T-helper 17 cell (primary cell): Measurements from ENCODE around the gene NT5C1B. TPM values are rescaled to one million over a fixed set of nuclear protein-coding genes. Genes with fewer than 3 reads are reported as not detected.
A peak's percentile ranks its signal among the peaks of the same experiment; 100 is the strongest.

Source experiments
- ATAC-seq: fragments of 150-1000 bp; cut with Tn5 transposase; 2 replicates; pipeline ENCODE4 v1.10.0; 2021; ENCODE audit warnings: mild to moderate bottlenecking, moderate library complexity
- DNase-seq, 3 donors: peaks; one replicate each; pipeline versions ENCODE4 v3.0.0 to v3.0.0-alpha.2; 2020 to 2021
- H3K9me3 ChIP-seq: one replicate; pipeline ENCODE4 v1.7.0; 2013; ENCODE audit warnings: low read length, mild to moderate bottlenecking; ENCODE audit not compliant: control insufficient read depth, poor library complexity, severe bottlenecking
- H3K27ac Mint-ChIP-seq: one replicate; pipeline ENCODE4 v1.8.0; 2022; ENCODE audit warnings: mild to moderate bottlenecking, moderate library complexity, mixed read lengths
- H3K27me3 Mint-ChIP-seq: one replicate; pipeline ENCODE4 v1.8.0; 2022; ENCODE audit warnings: mixed read lengths
- H3K36me3 Mint-ChIP-seq: one replicate; pipeline ENCODE4 v1.8.0; 2022; ENCODE audit warnings: low read depth, mixed read lengths
- H3K4me1 Mint-ChIP-seq: one replicate; pipeline ENCODE4 v1.8.0; 2022; ENCODE audit warnings: mild to moderate bottlenecking, mixed read lengths
- H3K4me3 Mint-ChIP-seq: one replicate; pipeline ENCODE4 v1.8.0; 2022; ENCODE audit warnings: mild to moderate bottlenecking, moderate library complexity, mixed read lengths
- total RNA-seq, 4 donors: library from RNA in 2 of 4; stranded (reverse) in 2 of 4; gene quantifications; one replicate each; pipeline ENCODE4 v1.2.3 and lab custom pipeline; 2022 to 2026

Gene NT5C1B
- total RNA-seq, 2 donors from 2014 or later, result not detected

DNA sequence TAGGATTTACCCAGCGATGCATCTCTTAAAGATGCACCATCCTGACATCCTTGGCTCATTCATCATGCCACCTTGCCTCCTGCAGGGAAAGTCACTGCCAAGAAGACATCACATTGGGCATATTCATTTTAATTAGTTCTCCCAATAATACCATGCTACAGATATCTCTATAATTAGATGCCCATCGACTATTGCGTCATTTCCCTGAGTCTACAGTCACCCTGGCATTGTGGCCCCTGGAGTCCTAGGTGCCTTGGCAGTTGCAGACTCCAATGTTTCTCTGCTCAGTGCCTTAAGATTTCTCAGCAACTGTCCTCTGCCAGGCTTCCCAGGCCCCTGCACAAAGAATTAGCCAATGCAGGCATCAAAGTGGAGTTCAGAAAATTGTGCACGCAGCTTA is 61.5 kb downstream of the NT5C1B start:
- no peaks in the 10 kb centered on the region for H3K36me3 Mint-ChIP-seq
- DNase-seq (no peak), ATAC-seq (no peak)
- H3K27ac Mint-ChIP-seq, result no peak overlapping the region
- H3K9me3 ChIP-seq, result no peaks in the 10 kb centered on the region
- peaks cover 14% of the 10 kb centered on the region for H3K27me3 Mint-ChIP-seq
- peaks cover 4% of the 10 kb centered on the region for H3K4me1 Mint-ChIP-seq
- no peak overlapping the region for H3K4me3 Mint-ChIP-seq

DNA sequence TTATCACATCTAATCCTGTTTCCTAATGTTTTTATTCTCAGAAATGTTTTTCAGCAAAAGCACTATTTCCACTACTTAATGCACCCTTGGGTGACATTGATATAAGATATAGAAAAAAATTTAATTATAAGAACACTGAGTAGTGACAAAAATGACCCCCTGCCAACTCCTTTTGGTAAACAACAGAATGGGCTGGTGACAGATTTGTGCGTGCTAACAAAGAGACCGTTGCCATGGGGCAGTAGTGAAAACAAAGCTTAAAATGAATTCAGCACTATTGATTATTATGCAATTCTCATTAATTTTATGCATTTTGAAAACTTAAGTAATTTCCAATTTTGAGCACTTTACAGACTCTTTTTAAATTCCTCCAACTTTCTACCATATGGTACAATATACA is 62.0 kb downstream of the NT5C1B start:
- Mint-ChIP-seq H3K27me3 (peaks cover 11% of the 10 kb centered on the region), H3K27ac (no peak overlapping the region), H3K36me3 (no peaks in the 10 kb centered on the region), H3K4me1 (peaks cover 2% of the 10 kb centered on the region), H3K4me3 (no peak overlapping the region)
- DNase-seq, result no peak
- H3K9me3 ChIP-seq, result no peaks in the 10 kb centered on the region
- ATAC-seq, result no peak

DNA sequence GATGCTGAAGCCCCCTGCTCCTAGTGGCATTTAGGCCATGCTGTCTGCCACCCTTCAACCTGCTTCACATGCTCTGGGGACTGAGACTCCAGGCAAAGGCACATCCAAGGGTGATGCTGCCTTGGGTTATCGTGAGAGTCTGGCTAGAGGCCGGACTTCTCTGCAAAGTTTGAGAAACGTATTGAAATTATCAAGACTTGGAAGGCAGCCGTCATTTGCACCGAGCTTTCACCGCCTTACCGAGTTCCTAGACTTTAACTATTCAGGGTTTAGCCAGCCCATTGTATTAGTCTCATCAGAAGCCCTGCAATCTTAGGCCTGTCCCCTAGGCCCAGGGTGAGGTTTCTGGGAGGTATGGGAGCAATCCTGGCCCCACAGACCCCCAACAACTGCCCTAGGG is 62.9 kb downstream of the NT5C1B start:
- peaks cover 2% of the 10 kb centered on the region for H3K4me1 Mint-ChIP-seq
- no peaks in the 10 kb centered on the region for H3K9me3 ChIP-seq
- DNase-seq (no peak), ATAC-seq (no peak)
- peak overlapping the region; percentile 6 for H3K27ac Mint-ChIP-seq
- H3K27me3 Mint-ChIP-seq, result peaks cover 8% of the 10 kb centered on the region
- H3K4me3 Mint-ChIP-seq, result no peak overlapping the region
- H3K36me3 Mint-ChIP-seq, result no peaks in the 10 kb centered on the region

DNA sequence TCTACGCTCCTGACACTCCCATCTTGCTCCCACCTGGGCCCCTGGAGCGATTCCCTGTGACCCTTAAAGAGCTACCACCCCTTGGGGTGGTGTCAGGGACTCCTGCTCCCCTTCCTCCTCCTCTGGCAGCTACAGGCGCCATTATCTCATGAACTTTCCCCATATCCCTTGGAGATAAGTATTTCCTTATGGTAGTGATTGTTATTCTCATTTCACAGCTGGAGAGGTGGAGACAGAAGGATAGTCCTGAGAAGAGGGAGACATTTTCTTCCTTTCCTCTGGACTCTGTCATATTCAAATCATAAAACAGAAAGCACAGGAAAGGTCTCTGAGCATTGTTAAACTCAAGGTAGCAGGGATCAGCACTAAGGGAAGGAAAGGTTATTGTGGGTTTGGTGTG is 63.5 kb downstream of the NT5C1B start:
- peak overlapping the region; percentile 6 for H3K27ac Mint-ChIP-seq
- no peak overlapping the region for H3K4me3 Mint-ChIP-seq
- DNase-seq (no peak), ATAC-seq (no peak)
- H3K27me3 Mint-ChIP-seq, result peaks cover 3% of the 10 kb centered on the region
- H3K4me1 Mint-ChIP-seq, result peaks cover 2% of the 10 kb centered on the region
- no peaks in the 10 kb centered on the region for H3K36me3 Mint-ChIP-seq
- no peaks in the 10 kb centered on the region for H3K9me3 ChIP-seq

DNA sequence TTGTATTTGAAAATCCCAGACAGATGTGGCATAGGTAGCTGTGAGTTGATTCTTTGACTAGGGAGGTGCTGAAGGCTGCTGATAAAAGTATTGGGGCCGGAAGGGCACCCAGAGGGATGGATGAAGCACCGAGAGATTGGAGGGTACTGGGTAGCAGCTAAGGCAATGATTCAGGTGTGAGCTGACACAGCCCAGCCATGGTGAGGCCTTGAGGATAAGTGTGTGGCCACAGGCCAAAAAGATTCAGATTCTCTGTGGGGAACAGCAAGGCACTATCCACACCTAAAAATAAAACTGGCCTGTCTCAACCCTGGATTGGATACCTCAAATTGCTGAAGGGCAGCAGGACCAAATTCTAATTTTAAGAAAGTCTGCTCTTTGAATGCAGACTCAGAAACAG is 64.1 kb downstream of the NT5C1B start:
- DNase-seq, result no peak
- Mint-ChIP-seq H3K4me1 (peaks cover 2% of the 10 kb centered on the region), H3K27ac (no peak overlapping the region), H3K27me3 (peaks cover 2% of the 10 kb centered on the region), H3K4me3 (no peak overlapping the region), H3K36me3 (no peaks in the 10 kb centered on the region)
- H3K9me3 ChIP-seq, result no peaks in the 10 kb centered on the region
- no peak for ATAC-seq

DNA sequence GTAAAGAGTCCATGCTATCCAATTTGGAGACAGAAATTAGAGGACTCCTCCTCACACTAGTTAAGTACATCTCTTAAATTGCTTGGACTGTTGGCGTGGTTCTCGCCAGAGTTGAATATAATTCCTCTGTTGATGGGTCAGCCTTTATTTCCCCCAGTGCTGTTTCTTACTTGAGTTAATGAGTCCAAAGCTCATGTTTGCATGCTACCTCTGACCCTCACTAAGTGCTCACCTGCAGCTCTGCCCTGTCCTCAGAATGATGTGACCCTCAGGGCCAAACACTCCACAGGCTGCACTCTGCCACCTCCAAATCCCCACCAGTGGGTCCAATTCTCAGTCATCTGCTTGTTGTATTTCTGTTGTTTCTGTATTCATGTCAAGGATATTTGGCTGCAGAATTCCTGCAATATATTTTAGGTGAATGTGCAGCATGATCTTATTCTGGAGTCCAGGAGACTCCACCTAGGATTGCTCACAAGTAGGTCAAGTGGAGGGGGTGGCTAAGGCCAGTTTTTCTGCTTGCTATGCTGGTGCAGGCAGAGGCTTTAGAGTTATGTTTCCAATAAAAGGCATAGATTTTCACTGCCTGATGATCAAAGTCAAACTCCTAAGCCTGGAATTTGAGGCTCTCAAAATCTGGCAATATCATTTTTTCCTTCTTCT is 66.8 kb downstream of the NT5C1B start:
- Mint-ChIP-seq H3K27ac (no peak overlapping the region), H3K36me3 (no peaks in the 10 kb centered on the region), H3K27me3 (peaks cover 19% of the 10 kb centered on the region), H3K4me1 (peaks cover 2% of the 10 kb centered on the region), H3K4me3 (no peak overlapping the region)
- no peak for DNase-seq
- H3K9me3 ChIP-seq, result no peaks in the 10 kb centered on the region
- no peak for ATAC-seq

DNA sequence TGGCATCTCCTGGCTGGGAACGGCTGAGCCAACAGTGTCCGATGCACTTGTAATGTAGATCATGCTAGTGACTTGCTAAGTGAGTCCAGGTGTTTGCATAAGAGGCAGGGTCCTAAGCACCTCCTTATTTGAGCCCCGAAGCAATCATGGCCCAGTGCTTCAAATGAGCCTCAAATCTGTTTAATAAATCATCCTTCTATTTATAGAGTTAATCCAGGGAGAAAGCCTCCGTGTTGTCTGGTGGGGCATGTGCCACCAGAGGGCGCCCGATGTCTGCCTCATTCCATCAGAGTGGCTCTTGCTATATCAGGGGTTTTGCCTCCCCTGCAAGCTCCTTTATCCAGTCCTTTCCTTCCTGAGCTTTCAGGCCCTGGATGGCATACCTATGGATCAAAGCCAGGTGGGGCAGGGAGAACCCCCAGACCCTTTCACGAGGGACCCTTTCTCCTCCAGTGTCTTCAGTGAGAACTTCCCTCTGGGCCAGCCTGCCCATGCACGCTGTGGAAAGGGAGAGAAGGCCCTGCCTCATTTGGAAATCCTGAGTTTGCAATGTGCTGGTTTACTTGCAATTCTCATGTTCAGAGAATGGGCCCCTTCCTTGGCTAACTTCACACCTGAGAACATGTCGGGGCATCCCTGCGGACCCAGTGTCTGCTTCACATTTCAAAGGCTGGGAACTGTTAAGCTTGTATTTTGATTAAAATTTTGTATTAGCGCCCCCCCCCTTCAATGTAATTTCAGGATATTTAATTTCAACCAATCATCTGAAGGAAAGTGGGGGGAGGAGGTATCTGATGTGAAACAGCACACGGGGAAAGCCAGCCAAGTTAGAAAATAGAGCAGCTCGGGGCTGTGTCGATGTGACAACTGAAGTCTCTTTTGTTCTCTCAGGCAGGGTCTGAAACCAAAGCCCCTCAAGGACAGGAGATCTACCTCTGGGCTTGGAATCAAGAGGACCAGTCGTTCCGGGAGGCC is 68.6 kb downstream of the NT5C1B start:
- Mint-ChIP-seq H3K4me3 (no peak overlapping the region), H3K36me3 (no peaks in the 10 kb centered on the region), H3K27me3 (peaks cover 37% of the 10 kb centered on the region), H3K4me1 (no peaks in the 10 kb centered on the region), H3K27ac (peak overlapping the region; percentile 2)
- no peaks in the 10 kb centered on the region for H3K9me3 ChIP-seq
- ATAC-seq, result peak; percentile 73
- peak; percentile 43 to 64 (median 48) for DNase-seq

DNA sequence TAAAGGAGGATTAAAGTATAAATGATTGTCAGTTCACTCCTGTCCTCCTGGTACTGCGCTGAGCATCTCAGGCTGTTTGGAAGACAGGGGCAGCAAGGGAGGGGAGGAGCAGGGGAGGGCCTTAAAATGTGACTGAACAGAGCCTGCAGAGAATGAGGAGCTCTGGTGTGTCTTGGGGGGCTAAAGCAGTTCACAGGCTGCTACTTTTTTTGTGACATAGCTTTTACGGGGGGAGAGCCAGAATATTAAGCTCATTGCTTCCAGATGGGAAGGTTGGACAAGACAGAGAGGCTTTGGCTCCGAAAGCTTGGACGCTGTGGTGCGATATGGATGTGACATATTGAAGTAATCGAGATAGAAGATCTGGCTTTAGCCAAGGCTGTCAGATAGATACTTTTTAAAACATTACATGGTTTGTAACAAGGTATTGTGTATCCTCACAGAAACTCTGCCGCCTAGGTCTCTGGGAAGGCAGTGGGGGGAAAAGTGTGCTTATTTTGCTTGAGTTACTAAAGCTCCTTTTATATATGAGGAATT is 69.4 kb downstream of the NT5C1B start:
- ATAC-seq, result no peak
- Mint-ChIP-seq H3K4me1 (no peaks in the 10 kb centered on the region), H3K27ac (no peak overlapping the region), H3K4me3 (no peak overlapping the region), H3K36me3 (no peaks in the 10 kb centered on the region), H3K27me3 (peaks cover 42% of the 10 kb centered on the region)
- DNase-seq, result no peak
- H3K9me3 ChIP-seq, result no peaks in the 10 kb centered on the region

DNA sequence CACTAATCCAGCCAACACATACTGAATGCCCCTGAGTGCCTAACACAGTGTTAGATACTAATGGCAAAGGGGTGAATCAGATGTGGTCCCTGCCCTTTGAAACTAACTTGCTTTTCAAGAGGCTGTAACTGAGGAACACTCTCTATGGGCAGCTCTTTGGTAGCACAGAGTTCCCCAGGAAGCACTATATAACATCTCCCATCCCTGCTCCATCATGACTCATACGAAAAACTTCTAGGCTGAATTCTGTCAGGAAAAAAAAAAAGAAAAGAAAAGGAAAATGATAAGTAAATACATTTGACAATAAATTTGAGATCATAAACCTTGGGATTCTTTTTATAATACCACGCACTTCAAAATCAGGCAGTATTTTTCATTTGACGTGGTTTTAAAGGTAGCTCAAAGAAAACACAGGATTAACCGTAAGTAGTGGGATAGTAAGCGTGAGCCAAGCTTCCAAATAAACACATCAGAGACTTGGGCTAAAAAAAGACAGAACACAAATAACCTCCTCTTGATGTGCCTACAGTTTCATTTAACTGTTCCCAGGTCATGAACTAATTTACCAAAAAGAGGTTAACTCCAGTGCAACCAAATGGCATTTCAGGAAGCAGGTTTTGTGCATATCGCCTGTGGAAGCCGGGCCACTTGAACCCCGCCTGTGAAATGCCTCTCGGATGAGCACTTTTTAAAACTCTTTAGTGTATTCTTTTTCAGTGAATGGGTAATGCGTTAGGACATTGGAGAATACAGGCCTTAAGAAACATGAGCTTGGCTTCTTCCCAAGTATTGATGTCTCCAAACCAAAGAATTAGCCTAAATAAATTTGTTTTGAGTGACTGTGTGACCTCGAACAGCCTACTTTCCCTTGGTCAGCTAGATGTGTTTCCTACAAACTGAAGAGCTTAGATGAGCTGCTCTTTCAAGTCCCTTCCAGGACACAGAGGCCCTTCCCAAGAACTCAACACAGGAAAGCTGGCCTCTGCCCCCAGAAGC is 71.0 kb downstream of the NT5C1B start:
- ATAC-seq (no peak), DNase-seq (no peak)
- H3K9me3 ChIP-seq, result no peaks in the 10 kb centered on the region
- Mint-ChIP-seq H3K27ac (no peak overlapping the region), H3K4me1 (no peaks in the 10 kb centered on the region), H3K4me3 (no peak overlapping the region), H3K36me3 (no peaks in the 10 kb centered on the region), H3K27me3 (peaks cover 50% of the 10 kb centered on the region)

DNA sequence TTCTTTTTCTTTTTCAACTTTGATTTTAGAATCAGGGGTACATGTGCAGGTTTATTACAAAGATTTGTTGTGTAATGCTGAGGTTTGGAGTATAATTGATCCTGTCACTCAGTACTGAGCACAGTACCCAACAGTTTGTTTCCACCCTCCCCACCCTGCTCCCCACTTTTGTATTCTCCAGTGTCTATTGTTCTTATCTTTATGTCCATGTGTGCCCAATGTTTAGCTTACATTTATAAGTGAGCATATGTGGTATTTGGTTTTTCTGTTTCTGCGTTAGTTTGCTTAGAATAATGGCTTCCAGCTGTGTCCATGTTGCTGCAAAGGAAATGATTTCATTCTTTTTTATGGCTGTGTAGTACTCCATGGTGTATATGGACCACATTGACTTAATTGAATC is 72.0 kb downstream of the NT5C1B start:
- peaks cover 50% of the 10 kb centered on the region for H3K27me3 Mint-ChIP-seq

DNA sequence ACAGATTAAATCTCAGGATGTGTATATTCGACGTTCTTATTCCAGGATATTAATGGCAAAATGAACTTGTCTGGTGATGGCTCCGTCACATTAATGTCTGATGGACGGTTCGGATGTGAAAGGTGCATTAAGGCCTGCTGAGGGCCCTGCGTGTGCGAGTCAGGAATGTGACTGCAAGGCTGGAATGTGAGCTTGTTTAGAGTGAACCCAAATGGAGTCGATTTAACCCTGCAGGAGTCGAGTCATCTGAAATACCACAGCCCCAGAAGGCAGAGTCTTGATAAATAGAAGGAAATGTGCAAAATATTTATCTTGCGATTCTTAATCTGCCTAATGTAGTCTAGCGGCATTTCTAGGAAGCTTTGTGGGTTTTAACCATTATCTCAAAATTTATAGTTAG is 73.3 kb downstream of the NT5C1B start:
- Mint-ChIP-seq H3K4me1 (no peaks in the 10 kb centered on the region), H3K27me3 (peaks cover 57% of the 10 kb centered on the region), H3K27ac (no peak overlapping the region), H3K36me3 (no peaks in the 10 kb centered on the region), H3K4me3 (no peak overlapping the region)
- no peak for DNase-seq
- no peak for ATAC-seq
- no peaks in the 10 kb centered on the region for H3K9me3 ChIP-seq

More for the DNA sequence above, 72.0 kb downstream of the NT5C1B start:
- Mint-ChIP-seq H3K4me1 (no peaks in the 10 kb centered on the region), H3K27ac (no peak overlapping the region), H3K36me3 (no peaks in the 10 kb centered on the region), H3K4me3 (no peak overlapping the region)
- DNase-seq, result no peak
- no peak for ATAC-seq
- H3K9me3 ChIP-seq, result no peaks in the 10 kb centered on the region

DNA sequence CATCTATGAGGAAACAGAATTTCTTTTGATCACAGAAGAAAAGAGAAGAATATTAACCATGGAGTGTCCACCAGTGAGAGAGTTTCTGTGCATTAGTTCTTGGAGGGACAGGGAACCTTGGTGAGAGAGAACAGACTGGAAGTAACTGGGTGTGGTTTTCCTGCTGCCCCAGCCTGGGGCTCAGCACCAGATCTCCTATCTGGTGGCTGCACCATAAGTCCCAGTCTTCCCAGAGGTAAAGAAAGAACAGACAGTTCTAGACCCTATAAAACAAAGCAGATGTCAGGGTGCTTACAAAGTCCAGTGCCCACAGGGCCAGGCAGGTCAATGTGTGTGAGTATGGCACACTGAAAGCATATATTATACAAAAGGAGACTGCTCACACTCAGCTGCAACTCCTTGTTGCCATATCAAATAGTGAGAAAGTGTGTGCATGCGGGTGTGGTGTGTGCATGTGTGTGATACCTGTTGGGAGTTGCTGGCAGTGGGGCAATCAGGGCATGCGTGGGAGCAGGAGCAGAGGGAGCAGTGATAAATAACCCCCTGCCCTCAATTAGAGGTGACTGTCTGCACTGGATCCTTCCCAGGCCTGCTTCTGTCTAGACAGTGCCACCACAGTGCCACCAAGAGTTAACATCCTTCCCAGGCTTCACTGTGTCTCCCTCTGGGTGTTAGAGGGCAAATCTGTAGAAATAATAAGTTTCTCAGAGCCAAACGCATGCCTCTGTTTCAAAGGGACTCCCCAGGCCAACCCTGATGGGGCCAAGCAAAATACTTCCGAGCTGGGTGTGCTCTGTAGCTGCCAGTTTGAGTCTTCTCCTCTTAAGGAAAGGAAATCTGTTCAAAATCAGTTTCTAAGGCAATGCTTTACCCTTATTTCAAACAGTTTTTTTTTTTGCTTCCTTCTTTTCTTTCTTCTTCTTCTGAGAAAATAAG is 74.6 kb downstream of the NT5C1B start:
- no peak for DNase-seq
- ATAC-seq, result no peak
- no peaks in the 10 kb centered on the region for H3K9me3 ChIP-seq

More for the DNA sequence above, 74.6 kb downstream of the NT5C1B start:
- Mint-ChIP-seq H3K27ac (no peak overlapping the region), H3K27me3 (peaks cover 65% of the 10 kb centered on the region), H3K36me3 (no peaks in the 10 kb centered on the region), H3K4me3 (no peak overlapping the region), H3K4me1 (no peaks in the 10 kb centered on the region)
